Right ventricle myocardium superior (tissue), 1 donor: Measurements from ENCODE around the gene ATG4A. TPM values are rescaled to one million over a fixed set of nuclear protein-coding genes. Genes with fewer than 3 reads are reported as not detected.

ENCODE experiments used
- ATAC-seq: fragments of 200-7000 bp; cut with Tn5 transposase; one replicate; pipeline ENCODE4 v1.9.1; 2020; ENCODE audit warnings: mild to moderate bottlenecking; ENCODE audit not compliant: poor library complexity
- DNase-seq: peaks from one replicate; pipeline ENCODE4 v3.0.0-alpha.2; 2020
- intact Hi-C: fragments of 100-400 bp; cut with DNase I; formaldehyde crosslinking; loops from one replicate; pipeline ENCODE4 v1.11.2; 2022
- long read RNA-seq: library from polyadenylated mRNA; unstranded; transcript quantifications from one replicate; pipeline ENCODE4 v2.0.0, GENCODE V29; 2021
- total RNA-seq: library from RNA; stranded (reverse); fragmentation: NEBNext Ultra II Directional; extraction: Animal tissue kit (Norgen Biotek cat#: 25700); gene quantifications from one replicate; pipeline ENCODE4 v1.2.1, GENCODE V29; 2021
- donor health status: DM: no; HTN: yes; CAD: no; lungs with severe emphysema.

The ATG4A gene
- 18.0 TPM for total RNA-seq
- long read RNA-seq, transcript ATG4A-203 (13 exons, 2,315 nt) = major isoform, 39 of 55 reads
- long read RNA-seq, partial matches to known transcripts = 3 of 55 reads
- long read RNA-seq, other reads (novel, unspliced or antisense) = 8 of 55 reads

- peak; percentile 99 for ATAC-seq
- intact Hi-C loops = loop anchor here (5.0 kb wide), 1 partner anchor 41 kb away; no protein-coding TSS in a partner anchor
These were observed at the start of gene ATG4A, which contains the start of gene PSMD10 for GRCh38 chrX:108091264-108091877. ATG4A (plus strand) TSS chrX:108091778; CDS start chrX:108091827, 49 bp downstream. PSMD10 (minus strand) TSS chrX:108091542; CDS start chrX:108091520, 22 bp downstream.

GRCh38 chrX:108044554-108045256 lies 46.9 kb upstream of the ATG4A start, which contains the start of gene VSIG1:
VSIG1 (plus strand) TSS chrX:108045065; CDS start chrX:108045131, 66 bp downstream.
- ATAC-seq (no peak), DNase-seq (no peak)
- intact Hi-C loops = no loop called here

More at GRCh38 chrX:108091264-108091877, at the start of gene ATG4A, which contains the start of gene PSMD10:
- peak; percentile 95 for DNase-seq

- no peak for ATAC-seq
- intact Hi-C loops = no loop called here
- no peak for DNase-seq
These were observed 41.9 kb upstream of the ATG4A start for GRCh38 chrX:108049649-108050048.

- no peak for DNase-seq
- intact Hi-C loops = no loop called here
- no peak for ATAC-seq
These were observed 38.4 kb upstream of the ATG4A start for GRCh38 chrX:108053218-108053617.

GRCh38 chrX:108055546-108055945 lies 36.0 kb upstream of the ATG4A start:
- no peak for DNase-seq
- no peak for ATAC-seq
- intact Hi-C loops = no loop called here

- no peak for DNase-seq
- intact Hi-C loops = no loop called here
- no peak for ATAC-seq
These were observed 31.8 kb upstream of the ATG4A start for GRCh38 chrX:108059801-108060200.

GRCh38 chrX:108064001-108064400 lies 27.6 kb upstream of the ATG4A start:
- ATAC-seq (no peak), DNase-seq (no peak)
- intact Hi-C loops = no loop called here

GRCh38 chrX:108064613-108065012 lies 27.0 kb upstream of the ATG4A start:
- DNase-seq (no peak), ATAC-seq (no peak)
- intact Hi-C loops = no loop called here

- intact Hi-C loops = no loop called here
- ATAC-seq (no peak), DNase-seq (no peak)
These were observed 23.5 kb upstream of the ATG4A start for GRCh38 chrX:108068121-108068520.

GRCh38 chrX:108070891-108071290 lies 20.7 kb upstream of the ATG4A start:
- ATAC-seq (no peak), DNase-seq (no peak)
- intact Hi-C loops = no loop called here

GRCh38 chrX:108071578-108071977 lies 20.0 kb upstream of the ATG4A start:
- DNase-seq (no peak), ATAC-seq (no peak)
- intact Hi-C loops = no loop called here

GRCh38 chrX:108072746-108073145 lies 18.8 kb upstream of the ATG4A start:
- DNase-seq = no peak
- ATAC-seq = no peak
- intact Hi-C loops = no loop called here

GRCh38 chrX:108081110-108081509 lies 10.5 kb upstream of the ATG4A start:
- DNase-seq = no peak
- intact Hi-C loops = no loop called here
- no peak for ATAC-seq

GRCh38 chrX:108087792-108088191 lies 3.8 kb upstream of the ATG4A start:
- intact Hi-C loops = no loop called here
- ATAC-seq (no peak), DNase-seq (no peak)

GRCh38 chrX:108088511-108088910 lies 3.1 kb upstream of the ATG4A start:
- intact Hi-C loops = no loop called here
- ATAC-seq = no peak
- DNase-seq = no peak

- intact Hi-C loops = loop anchor here (5.0 kb wide), 1 partner anchor 42 kb away; no protein-coding TSS in a partner anchor
- ATAC-seq = no peak
- DNase-seq = no peak
These were observed 901 bp upstream of the ATG4A start for GRCh38 chrX:108090491-108091263.

GRCh38 chrX:108091878-108092291 lies 307 bp downstream of the ATG4A start:
- intact Hi-C loops = loop anchor here (5.0 kb wide), 1 partner anchor 40 kb away; no protein-coding TSS in a partner anchor
- ATAC-seq (peak; percentile 47), DNase-seq (no peak)

- ATAC-seq = no peak
- DNase-seq = no peak
- intact Hi-C loops = no loop called here
These were observed 5.8 kb downstream of the ATG4A start for GRCh38 chrX:108097380-108097779.

- DNase-seq = no peak
- intact Hi-C loops = no loop called here
- ATAC-seq = no peak
These were observed 13.9 kb downstream of the ATG4A start for GRCh38 chrX:108105473-108105872.
